ENCODE measurements around the gene ACP7. TPM values are rescaled to one million over a fixed set of nuclear protein-coding genes. Genes with fewer than 3 reads are reported as not detected.
"Not testable (repeated sequence)": the region's sequence is repeated elsewhere in the genome, so short reads cannot be mapped to it uniquely, and the experiment has no call there.

Gene ACP7
- polyA plus RNA-seq, 1 donor = 0.15 TPM

DNA sequence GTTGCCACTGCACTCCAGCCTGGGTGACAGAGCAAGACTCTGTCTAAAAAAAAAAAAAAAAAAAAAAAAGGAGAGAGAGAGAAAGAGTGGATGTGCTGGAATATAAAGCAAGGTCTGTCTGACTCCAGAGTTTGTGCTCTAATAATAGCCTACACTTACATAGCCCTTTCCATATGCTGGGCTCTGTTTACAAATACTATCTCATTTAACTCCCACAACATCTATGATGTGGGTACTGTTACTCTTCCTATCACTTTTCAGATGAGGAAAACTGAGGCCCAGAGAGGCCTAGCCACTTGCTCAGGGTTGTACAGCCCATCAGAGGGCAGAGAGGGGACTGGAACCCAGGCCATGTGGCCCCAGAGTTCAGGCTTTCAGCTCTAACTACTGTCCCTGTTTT lies 25.5 kb downstream of the ACP7 start:
- DNase-seq (ENCODE audit: low read depth) = no peak

DNA sequence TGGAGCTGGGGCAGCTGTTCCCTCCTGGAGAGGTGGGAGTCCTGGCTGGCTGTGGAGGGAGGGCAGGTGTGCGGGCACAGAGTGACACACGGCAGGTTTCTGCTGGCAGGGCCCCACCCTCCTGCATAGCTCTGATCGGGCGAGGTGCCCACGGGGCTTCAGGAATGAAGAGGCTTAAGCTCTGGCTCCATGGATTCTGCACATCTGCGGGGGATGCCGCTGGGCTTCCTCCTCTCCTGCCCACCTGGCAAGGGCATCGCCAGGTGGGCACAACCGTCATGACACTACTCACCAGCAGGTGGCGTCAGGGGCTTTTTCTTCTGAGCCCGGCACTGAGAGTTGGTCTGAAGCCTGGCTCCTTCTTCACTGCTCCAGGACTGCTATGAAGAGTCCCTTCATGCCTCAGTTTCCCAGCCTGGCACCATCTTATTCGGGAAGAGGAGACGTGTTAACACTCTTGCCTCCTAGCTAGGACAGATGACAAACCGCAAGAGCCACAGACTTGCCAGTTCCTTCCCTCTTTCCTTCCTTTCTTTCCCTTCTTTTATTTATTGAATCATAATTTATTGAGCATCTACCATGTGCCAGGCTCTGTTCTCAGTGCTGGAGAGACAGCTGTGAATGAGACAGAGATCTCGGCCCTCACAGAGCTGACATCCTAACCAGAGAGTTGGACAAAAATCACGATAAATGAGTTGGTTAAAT lies 26.2 kb downstream of the ACP7 start:
- DNase-seq (ENCODE audit: low read depth) = no peak

DNA sequence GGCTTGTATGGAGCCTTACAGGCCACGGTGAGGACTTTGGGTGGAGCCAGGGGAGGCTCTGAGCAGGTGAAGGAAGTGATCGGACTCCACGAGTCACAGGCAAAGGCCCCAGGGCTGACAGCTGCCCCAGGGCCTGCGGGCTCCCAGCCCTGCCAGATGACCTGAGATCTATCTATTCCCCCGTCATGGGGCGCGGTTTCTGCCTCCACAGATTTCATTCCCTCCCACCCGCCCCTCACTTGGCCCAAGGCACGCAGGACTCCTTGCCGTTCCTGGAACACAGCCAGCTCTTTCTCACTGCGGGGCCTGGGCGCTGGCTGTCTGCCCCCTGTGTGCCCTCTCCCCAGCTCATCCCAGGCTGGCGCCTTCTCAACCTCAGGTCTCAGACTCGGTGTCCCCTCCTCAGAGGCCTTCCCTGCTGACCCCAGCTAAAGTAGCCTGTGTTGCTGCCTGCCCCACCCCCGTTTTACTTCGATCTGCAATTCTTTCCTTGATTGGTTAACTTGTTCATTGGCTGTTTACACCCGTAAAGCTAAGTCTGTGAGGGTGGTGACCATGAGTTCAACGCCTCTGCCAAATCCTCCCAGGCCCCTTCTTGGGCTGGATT lies 27.5 kb downstream of the ACP7 start:
- DNase-seq (ENCODE audit: low read depth) = no peak

DNA sequence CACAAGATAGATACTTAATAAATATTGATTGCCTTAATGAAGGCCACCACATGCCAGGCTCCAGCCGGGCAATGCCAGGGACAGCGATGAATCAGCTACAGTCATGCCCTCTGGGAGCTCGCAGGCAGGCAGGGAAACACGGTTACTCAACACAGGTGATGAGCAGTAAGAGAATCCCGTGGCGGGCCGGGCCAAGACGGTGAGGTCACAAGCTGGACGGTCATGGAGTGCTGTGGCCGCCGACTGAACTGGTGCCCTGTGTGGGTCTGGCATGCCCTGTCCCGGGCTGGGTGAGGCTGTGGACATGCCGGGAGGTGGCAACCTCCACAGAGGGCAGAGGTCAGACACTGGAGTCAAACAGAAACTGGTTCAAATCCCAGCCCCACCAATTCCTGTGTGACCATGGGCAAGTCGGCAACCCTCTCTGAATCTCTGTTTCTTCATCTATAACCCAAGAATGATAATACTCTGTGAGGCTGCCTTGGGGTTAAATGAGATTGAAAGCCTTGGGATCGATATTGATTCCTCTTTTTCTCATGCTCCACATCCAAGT lies 28.2 kb downstream of the ACP7 start:
- DNase-seq (ENCODE audit: low read depth) = no peak

DNA sequence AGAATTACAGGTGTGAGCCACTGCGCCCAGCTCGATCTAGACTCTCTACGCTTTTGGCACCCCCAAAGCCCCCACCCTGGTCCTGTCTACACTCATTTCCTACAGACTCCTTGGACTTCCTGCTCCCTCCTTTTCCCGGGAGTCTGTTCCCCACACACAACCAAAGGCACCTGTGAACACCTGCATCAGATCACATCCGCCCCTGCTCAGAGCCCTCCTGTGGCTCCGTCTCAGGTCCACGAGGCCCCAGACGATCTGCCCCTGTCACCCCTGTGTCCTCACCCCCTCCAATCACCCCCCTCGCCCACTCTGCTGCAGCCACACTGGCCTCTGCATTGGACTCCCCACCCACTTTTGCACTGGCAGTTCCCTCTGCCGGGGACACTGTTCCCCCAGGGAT lies 29.0 kb downstream of the ACP7 start:
- no peak for DNase-seq (ENCODE audit: low read depth)

DNA sequence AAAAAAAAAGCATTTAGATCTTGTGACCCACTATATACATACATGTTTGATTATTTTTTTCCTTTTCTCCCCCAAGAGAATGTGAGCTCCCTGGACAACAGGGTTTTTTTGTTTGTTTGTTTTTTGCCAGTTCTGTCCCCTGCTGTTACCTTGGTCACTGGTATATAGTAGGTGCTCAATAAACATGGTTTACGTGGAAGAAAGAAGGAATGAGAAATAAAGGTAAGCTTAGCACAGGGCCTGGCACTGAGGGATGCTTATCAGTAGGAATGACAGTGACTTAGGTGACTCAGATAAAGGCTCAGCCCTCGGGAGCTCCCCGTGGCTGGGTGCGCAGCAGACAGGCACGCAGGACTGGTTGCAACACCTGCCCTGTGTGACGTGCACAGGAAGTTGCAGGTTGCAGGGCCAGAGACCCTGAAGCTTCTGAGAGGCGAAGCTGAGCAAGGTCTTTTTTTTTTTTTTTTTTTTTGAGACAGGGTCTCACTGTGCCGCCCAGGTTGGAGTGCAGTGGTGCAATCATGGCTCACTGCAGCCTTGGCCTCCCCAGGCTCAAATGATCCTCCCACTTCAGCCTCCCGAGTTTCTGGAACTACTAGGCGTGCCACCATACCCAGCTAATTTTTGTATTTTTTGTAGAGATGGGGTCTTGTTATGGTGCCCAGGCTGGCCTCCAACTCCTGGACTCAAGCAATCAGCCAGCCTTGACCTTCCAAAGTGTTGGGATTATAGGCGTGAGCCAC lies 31.1 kb downstream of the ACP7 start:
- DNase-seq (ENCODE audit: low read depth) = no peak

DNA sequence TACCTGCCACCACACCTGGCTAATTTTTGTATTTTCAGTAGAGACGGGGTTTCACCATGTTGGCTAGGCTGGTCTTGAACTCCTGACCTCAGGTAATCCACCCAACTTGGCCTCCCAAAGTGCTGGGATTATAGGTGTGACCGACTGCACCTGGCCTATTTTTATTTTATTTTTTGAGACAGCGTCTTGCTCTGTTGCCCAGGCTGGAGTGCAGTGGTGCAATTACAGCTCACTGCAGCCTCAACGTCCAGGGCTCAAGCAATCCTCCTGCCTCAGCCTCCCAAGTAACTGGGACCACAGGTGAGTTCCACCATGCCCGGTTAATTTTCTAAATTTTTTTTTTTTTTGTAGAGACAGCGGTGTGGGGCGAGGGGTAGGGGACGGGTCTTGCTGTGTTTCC lies 32.9 kb downstream of the ACP7 start:
- DNase-seq (ENCODE audit: low read depth) = not testable (repeated sequence)

DNA sequence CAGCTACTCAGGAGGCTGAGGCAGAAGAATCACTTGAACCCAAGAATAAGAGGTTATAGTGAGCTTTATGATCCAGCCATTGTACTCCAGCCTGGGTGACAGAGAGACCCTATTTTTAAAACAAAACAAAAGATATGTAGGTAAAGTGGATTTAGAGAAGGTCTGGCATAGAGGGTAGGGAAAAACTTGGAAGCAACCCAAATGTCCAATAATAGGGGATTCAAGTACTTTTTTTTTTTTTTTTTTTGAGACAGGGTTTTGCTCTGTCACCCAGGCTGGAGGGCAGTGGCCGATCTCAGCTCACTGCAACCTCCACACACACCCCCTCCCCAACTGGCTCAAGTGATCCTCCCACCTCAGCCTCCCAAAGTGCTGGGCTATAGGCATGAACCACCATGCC lies 35.7 kb downstream of the ACP7 start:
- no peak for DNase-seq (ENCODE audit: low read depth)

DNA sequence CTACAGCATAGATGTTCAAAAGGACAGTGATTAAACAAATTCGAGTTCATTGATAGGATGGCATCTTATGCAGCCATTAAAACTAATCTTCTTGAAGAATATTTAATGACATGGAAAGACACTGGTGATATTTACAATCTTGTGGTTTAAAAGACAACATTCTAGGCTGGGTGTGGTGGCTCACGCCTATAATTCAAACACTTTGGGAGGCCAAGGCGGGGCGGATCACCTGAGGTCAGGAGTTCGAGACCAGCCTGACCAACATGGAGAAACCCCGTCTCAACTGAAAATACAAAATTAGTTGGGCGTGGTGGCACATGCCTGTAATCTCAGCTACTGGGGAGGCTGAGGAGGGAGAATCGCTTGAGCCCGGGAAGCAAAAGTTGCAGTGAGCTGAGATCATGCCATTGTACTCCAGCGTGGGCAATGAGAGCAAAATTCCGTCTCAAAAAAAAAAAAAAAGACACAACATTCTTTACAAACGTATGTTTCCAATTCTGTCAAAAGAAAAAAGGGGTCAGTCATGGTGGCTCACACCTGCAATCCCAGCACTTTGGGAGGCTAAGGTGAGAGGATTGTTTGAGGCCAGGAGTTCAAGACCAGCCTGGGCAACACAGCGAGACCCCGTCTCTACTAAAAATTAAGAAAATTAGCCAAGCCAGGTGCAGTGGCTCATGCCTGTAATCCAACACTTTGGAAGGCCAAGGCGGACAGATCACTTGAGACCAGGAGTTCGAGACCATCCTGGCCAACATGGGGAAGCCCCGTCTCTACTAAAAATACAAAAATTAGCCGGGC lies 39.0 kb downstream of the ACP7 start:
- no peak for DNase-seq (ENCODE audit: low read depth)

DNA sequence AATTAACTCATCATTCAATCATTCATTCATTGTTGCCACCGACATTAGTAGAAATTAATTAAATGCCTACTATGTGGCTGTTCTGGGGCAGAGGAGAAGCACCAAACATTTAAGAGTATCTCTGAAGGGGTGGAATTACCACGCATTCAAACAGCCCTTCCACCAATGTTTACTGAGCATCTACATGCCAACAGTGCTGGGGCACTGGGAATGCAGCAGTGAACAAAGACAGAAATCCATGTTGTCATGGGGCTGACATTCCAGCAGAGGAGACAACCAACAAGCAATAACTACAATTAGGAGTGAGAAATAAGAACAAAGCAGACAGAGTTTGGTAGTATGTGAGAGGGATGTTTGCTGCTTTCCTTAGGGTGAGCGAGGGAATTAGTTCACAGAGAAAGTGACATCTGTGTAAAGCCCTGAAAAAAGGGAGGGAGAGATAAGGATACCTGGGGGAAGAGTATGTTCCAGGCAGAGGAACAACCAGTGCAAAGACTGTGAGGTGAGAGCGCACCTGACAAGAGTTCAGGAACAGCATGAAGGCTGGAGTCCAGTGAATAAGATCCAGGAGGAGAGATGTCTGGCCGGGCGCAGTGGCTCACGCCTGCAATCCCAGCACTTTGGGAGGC lies 40.1 kb downstream of the ACP7 start:
- no peak for DNase-seq (ENCODE audit: low read depth)

DNA sequence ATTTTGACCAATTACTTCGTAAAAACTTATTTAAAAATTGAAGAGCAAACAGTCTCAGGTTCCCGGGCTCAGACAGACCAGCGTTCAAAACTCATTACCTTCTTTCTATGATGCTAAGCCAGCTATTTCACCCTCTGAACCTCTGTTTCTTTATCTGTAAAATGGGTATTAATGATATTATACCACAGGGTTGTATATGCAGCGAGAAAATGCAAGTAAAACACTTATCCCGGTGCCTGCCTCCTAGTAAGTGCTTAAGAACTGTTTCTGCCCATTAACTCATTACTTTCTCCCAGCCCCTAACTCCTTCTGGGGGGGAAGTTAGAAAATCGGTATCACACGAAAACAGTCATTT lies 41.0 kb downstream of the ACP7 start:
- no peak for DNase-seq (ENCODE audit: low read depth)

DNA sequence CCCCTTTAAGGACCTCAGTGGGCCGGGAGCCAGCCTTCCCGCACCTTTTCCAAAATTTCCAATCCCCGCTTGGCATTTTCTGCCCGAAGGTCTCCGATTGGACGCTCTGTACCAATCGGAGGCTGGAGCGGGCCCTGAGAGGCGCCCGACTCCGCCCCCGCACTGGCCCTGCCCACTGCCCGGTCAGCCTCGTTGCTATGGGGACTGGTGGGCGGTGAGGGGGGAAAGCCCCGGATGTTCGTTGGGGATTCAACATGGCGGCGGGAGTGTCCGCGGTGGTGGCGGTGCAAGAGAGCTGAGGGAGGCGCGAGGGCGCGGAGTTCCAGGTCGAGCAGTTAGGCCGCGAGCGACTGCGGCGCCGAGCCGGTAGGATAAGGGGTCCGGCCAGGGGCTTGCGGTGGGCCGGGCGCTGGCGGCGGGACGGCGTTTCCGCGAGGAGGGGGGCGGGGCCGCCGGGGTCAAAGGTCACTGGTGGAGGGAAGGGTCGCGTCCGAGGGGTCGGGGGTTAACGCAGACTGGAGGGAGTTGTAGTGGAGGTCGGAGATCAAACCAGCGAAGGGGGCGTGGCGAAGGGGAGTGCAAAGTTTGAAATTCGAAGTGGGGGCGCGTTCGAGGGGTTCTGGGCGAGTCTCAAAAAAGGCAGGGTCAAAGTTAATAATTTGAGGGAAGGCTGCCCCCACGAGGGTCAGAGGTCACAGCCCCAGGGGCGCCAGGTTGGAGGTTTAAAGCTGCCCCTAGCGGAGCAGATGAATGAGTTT lies 41.6 kb downstream of the ACP7 start, which contains the start of gene PAK4:
TSS of gene PAK4 (plus strand) at position 233 of the 758 bp plus-strand sequence. CDS start 43,768 bp downstream, outside the sequence.
- DNase-seq (ENCODE audit: low read depth) = peak; percentile 87

DNA sequence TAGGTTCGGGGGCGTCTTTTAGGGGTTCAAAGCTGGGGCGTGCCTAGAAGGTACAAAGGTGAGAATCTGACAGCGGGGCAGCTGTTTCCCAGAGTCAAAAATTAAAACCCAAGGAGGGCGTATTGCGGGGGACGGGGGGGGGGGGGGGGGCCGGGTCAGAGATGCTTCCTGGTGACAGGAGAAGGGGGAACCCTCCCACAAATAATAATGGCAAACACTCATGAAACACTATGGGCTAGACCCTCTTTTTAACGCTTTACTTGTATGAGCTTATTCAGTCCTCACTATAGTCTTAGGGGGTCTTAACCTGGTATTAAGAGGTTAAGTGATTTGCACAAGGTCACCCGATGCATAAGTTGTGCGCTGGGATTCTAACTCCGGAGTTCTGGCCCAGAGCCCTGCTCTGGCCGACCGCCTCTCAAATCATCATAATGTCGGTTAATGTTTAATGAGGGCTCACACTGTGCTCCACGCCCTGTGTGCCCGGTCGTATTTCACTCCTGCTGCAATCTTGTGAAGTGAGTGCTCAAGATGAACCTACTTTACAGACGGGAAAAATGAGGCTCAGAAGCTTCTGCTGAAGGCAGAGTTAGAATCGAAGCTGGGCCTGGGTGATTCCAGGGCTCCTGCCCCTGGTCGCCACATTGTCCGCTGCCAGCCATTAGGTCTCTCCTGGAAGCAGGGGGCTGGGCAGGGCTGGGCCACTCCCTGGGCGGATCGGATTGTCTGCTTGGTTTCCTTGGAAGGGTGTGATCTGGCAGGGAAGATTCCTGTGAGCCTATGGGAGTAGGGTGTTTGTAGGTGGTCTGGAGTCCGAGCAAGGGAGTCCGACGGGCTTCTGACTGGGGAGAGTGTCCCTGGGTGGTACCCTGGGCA lies 42.4 kb downstream of the ACP7 start:
- DNase-seq (ENCODE audit: low read depth) = no peak

DNA sequence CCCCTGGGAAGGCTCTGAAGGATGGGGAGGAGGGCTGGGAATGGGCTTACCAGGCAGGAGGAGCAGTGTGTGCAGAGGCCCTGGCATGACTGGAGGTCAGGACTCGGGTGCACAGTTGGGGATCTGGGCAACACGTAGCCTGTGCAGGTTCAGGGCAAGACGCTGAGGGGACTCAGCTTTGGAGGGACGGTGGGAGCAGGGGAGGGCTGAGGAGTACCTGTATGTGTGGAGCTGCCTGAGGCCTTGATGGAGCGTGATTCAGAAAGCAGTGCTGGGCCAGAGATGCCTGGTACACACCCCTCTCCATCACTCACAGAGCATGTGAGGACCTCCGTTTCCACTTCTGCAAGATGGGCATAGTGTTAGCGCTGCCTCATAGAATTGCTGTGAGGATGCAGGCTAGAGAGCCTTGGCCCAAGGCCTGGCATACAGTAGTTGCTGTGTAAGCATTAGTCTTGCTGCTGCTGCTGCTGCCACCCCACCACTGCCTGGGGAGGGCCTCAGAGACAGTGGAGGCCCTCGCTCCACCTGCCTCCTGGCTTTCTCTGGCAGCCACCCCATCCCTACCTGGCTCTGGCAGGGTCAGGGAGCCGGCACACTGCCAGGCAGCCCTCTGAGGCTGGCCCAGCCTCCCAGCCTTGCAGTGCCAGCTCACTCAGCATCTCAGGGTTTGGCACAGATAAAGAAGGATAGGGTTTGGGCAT lies 43.8 kb downstream of the ACP7 start:
- DNase-seq (ENCODE audit: low read depth) = no peak

DNA sequence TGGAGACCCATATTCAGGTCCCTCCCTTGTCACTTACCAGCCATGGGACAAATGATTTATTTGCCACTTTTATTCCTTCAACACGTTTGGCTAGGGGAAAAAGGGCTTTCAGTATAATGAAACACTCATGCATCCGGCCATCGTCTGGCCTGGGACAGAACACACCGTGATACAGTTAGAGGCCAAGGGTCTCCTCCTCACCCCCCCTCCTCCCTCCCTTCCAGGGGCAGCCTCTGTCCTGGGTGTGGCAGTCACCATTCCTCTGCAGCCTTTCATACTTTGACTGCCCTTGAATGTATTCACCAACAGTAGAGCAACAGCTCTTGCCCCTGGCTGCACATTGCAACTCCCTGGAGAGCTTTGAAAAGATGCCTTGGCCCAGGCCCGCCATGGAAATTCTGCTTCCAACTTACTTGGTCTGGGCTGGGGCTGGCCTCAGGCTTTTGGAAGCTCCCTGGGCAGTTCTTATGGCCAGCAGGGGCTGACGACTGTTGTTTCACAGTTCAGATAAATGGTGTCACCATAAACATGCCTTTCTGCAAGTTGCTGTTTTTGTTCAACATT lies 44.4 kb downstream of the ACP7 start:
- DNase-seq (ENCODE audit: low read depth) = no peak

DNA sequence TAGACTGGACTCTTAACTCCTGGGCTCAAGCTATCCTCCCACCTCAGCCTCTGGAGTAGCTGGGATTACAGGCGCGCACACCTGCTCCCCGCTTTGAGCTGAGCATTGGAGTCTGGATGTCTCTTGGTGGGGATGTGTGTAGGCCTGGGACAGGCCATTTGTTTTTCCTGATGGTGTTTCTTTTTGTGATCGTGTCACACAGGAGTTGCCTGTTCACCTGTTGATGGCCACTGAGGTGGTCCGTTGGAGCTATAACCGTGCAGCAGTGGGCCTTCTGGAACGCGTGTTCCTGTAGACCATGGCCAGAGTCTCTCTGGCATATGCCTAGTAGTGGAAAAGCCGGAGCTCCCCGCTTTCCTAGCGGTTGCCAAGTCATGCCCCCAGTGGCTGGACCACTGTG lies 44.9 kb downstream of the ACP7 start:
- DNase-seq (ENCODE audit: low read depth) = no peak

DNA sequence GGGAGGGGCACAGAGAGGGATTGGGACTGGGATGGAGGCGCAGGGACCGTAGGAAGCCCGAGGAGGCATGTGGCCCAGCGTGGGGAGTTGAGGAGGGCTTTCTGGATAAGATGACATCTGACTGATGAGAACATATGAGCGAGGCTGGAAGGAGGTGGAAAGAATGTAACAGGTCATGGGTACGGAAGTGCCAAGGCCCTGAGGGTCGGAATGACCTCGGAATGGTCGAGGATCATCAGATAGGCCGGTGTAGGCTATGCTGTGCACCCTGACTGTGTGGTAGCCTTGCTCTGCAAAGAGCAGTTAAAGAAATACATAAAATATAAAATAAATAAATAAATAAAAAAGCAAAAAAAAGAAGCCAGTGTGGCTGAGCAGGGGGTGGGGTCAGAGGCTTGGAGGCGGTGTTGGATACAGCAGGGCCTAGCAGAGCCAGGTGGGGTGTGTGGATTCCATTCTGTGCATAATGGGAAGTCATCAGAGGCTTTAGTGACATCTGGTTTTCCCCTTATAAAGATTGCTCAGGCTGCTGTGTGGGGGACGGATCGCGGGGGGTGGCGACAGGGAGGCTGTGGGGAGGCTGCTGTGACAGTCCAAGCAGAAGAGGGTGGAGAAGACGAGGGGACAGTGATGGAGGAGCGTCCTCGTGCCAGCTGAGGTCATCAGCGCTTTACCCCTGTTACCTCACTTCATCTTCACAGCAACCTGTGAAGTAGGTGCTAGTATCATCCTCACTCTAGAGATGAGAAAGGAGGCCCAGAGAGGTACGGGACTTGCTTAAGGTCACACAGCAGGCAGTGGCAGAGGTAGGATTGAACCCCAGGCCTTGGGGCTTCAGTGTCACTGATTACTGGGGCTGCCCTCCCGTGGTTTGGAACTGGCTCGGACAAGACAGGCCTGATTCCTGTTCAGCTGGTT lies 46.4 kb downstream of the ACP7 start:
- DNase-seq (ENCODE audit: low read depth) = no peak

Measured in forelimb muscle (tissue), 1 donor.